ENCODE data around the gene SLC5A10.
A peak's percentile ranks its signal among the peaks of the same experiment; 100 is the strongest.
"Not testable (repeated sequence)": the region's sequence is repeated elsewhere in the genome, so short reads cannot be mapped to it uniquely, and the experiment has no call there.

The SLC5A10 gene

DNA sequence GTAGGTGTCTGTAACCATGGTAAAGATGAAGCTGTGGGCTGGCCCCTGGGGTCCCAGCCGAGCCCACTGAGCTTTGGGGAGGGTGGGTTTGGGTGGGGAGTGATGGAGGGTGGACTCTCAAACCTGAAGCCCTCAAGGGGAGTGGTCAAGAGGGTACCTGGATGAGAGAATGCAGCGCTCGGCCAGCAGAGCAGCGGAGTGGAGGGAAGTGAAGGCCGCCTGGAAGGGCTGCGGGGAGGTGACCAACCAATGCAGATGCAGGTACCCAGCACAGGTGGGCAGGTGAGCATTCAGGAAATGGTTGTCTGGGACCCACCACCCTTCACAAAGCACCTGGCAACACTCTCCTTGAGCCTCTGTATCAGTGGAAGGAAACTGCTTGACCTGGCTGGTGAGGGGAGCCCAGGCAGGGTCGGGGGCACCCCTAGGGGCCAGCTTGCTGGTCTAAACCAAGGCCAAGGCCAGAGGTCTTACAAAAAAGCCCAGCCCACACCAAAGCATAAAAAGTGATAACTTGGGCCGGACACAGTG lies 3.4 kb upstream of the SLC5A10 start:
- no peak for DNase-seq

DNA sequence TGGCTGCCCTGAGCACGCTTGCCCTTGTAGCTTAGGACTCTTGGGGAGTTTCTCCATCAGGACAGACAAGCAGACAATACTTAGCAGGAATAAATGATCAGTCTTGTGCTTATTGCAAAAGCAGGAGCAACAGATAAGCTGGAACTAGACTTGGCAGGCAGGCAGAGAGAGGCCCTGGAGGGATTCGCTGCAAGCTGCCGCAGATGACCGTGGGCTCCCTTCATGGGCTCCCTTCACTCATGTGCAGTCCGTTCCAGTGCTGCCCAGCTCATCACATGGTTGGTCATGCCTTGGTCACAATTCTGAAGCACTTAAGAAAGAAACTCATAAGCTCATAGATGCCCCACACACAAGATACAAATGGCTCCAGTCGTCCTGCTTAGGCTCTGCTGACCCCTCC lies 2.4 kb upstream of the SLC5A10 start:
- DNase-seq, result no peak

DNA sequence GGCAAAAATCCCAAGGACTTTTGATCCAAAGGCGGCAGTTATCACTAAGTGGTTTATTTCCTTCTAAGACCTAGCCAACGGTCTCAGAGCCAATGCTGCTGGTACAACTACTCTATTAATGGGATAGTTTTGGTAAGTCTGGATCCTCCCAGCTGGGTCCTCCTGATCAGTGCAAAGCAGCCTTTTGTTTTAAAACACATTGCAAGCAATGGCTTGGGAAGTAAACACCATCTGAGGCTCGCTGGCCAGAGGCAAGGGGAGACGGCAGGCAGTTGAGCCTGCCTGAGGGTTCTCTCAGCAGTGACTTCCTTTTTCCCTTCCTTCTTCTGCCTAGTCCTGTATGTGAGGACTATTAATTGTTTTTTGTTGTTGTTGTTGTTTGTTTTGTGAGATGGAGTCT lies 1.6 kb upstream of the SLC5A10 start:
- no peak for DNase-seq

DNA sequence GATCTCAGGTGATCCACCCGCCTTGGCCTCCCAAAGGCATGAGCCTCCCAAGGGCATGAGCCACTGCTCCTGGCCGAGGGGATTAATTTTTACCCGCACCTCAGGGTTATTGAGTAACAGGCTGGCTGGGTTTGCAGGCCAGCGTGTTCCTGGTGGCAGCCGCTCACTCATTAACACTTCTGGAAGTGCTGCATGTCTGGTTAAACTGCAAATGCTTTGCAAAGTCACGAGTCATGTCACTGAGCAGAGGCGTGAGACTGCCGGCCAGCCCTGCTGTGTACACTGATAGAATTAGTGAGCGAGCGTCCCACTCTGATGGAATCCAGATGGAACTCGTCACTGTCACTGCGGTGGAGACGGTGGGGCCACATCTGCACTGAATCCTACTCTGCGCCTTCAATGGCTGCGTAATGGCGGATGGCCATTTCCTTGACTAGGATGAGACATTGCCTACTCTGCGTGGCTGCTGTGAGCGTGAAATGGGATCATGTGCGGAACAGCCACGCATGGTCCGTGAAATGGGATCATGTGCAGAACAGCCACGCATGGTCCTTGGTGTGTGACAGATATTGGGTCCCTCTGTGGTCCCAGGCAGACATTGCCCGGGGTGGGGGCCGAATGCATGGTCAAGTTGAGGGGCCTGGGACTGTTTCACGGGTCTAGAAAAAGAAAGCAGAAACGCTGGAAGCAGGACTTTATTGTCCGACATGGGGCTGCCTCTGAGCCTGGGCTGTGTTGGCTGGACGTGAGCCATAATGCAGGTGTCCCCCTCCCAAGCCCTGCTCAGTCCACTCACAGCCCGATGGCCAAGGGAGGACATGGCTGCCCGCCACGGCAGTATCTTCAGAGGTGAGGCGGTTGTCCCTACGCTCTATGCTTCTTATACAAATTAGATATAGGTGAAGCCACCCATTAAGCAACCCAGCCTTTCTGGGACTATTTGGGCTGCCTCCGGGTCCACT lies 740 bp upstream of the SLC5A10 start:
- no peak for DNase-seq

DNA sequence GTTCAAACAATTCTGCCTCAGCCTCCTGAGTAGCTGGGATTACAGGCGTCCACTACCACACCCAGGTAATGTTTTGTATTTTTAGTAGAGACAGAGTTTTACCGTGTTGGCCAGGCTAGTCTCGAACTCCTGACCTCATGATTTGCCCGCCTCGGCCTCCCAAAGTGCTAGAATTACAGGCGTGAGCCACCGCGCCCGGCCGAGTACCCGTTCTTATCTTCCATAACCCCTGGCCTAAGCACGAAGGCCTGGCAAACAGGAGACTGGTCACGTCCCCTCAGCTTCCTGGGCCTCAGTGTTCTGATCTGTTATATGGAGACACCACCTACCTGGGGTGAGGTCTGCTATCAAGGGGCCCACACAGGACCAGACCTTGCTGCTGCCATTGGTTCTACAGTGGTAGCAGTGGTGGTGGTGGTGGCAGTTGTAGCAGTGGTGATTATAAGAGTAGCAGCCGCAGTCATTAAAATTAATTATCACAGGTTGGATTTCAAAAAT lies 1.3 kb downstream of the SLC5A10 start:
- no peak for DNase-seq

DNA sequence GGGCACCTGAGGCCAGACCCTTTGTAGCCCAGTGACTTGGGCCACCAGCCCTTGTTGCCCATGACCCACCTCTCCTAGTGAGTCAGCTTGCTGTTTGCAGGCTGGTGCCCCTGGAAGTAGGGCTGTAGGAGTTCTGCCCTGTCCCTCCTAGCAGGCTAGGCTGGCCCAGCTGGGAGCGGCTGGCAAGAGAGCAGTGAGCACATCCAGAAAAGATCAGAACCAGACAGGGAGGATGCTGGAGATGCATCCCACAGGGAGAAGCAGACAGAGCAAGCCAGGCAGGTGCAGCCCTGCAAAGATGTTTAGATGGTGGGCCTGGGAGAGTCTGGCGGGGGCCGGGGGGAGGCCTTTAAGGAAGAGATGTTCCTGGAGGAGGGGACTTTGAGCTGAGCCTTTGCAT lies 2.4 kb downstream of the SLC5A10 start:
- DNase-seq, result no peak

DNA sequence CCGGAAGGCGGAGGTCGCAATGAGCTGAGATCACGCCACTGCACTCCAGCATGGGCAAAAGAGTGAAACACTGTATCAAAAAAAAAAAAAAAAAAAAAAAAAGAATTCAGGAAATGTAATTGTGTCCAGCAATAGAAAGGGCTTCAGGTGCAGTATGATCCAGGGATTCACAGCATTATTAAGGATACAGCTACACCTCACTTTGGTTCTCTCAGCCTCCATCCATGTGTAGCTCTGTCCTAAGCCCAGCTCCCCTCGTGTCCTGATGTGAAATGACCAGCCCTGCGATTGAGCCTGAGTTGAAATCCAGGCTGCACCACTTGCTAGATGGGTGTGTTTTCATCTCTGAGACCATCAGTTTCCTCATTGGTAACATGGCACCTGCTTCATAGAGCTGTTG lies 3.0 kb downstream of the SLC5A10 start:
- no peak for DNase-seq

DNA sequence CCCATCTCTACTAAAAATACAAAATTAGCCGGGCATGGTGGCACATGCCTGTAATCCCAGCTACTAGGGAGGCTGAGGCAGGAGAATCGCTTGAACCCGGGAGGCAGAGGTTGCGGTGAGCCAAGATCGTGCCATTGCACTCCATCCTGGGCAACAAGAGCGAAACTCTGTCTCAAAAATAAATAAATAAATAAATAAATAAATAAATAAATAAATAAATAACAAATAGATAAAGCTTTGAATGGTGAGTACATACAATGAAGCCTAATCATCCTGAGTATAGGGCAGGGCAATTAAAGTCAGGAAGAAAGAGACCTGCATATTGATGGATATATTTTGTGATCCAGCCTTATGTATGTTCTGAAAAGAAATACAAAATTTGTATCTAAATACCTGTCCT lies 4.1 kb downstream of the SLC5A10 start:
- DNase-seq, result not testable (repeated sequence)

DNA sequence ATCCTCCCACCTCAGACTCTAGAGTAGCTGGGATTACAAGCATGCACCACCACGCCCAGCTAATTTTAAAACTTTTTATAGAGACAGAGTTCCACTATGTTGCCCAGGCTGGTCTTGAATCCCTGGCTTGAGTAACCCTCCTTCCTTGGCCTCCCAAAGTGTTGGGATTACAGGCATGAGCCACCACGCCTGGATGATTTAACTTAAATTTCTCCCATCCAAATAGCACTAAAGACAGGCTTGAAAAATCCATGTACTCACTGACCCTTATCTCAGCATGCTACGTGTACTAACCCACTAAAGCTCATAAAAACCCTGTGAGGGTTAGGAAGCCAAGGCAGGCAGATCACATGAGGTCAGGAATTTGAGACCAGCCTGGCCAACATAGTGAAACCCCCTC lies 4.6 kb downstream of the SLC5A10 start:
- no peak for DNase-seq

DNA sequence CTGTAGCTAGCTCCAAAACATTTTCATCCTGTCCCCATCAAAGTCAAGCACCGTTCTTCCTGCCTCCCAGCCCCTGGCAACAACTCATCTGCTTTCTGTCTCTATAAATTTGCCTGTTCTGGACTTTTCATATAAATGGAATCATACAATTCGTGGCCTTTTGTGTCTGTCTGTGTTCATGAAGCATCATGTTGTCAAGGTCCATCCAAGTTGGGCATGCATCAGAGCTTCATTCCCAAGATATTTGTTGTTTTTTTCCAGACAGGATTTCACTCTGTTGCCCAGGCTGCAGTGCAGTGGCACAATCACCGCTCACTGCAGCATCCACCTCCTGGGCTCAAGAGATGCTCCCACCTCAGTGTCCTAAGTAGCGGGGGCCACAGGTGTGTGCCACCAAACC lies 5.9 kb downstream of the SLC5A10 start:
- no peak for DNase-seq

DNA sequence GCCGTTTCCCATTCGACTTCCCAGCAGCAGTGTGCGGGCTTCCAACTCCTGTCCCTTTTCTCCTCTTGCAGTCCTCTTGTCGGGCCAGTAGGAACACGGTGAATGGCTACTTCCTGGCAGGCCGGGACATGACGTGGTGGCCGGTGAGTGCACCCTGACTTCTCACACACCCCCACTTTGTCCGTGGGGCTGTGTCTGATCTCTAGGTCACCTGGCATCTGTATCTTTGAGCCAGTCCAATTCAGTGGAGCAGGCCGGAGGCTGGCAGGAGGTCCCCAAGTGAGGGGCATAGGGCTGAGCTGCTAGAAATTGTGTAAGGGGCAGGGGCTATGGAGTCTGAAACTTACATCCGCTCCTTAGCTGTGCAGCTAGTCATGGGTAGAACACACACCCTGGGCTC lies 6.6 kb downstream of the SLC5A10 start:
- no peak for DNase-seq

DNA sequence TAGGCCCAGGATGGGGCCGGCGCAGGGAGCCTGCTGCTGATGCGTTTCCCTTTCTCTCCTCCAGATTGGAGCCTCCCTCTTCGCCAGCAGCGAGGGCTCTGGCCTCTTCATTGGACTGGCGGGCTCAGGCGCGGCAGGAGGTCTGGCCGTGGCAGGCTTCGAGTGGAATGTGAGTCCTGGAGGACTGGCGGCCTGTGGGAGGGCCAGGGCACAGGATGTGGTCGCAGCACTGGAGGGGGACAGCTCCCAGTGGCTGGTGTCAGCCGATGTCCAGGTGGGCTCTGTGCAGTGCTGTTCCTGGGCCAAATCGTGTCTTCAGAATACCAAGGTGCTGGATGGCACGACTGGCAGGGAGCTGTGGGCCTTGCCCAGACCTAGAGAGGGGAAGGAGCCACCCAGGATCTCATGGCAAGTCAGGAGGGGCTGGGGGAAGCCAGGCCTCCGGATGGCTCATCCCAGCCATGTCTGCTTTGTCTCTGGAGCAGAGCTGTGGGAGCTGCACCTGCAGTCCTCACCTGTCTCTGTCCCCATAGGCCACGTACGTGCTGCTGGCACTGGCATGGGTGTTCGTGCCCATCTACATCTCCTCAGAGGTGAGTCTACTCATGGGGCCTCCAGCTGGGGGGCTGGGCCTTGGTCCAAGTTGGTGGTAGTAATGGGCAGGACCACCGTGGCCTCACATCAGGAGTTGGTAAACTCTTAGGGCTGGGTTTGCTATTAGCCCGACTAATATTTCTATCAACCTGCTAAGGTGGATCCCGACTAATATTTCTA lies 7.3 kb downstream of the SLC5A10 start:
- no peak for DNase-seq

DNA sequence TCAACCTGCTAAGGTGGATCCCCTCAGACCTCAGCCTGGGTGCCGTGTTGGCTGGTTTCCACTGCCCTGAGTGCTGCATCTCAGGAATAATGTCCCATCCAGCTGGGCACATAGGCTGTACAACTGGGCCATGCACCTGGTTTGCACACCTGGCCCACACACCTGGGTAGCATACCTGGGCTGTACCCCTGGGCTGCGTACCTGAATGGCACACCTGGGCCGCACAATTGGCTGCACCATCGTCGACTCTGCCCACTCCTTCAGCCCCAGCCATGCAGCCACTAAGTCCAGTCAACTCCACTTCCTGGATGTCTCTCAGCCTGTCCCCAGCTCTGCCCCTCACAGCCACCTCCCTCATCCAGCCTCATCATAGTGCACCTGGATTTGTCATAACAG lies 7.9 kb downstream of the SLC5A10 start:
- DNase-seq, result no peak

DNA sequence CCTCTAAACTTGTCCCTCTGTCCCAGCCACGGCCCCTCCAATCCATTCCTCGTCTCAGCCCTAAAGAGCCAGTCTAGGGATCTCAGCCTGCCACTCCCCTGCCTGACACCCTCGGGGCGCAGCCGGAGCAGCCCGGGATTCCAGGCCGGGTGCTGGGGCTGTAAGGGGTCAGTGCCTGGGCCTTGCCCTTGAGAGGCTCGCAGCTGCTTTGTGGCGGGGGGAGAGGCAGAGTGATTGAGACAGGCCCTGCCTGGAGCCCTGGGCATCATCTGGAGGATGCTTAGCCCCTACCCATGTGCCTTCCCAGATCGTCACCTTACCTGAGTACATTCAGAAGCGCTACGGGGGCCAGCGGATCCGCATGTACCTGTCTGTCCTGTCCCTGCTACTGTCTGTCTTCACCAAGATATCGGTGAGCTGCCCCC lies 8.3 kb downstream of the SLC5A10 start:
- DNase-seq, result no peak

DNA sequence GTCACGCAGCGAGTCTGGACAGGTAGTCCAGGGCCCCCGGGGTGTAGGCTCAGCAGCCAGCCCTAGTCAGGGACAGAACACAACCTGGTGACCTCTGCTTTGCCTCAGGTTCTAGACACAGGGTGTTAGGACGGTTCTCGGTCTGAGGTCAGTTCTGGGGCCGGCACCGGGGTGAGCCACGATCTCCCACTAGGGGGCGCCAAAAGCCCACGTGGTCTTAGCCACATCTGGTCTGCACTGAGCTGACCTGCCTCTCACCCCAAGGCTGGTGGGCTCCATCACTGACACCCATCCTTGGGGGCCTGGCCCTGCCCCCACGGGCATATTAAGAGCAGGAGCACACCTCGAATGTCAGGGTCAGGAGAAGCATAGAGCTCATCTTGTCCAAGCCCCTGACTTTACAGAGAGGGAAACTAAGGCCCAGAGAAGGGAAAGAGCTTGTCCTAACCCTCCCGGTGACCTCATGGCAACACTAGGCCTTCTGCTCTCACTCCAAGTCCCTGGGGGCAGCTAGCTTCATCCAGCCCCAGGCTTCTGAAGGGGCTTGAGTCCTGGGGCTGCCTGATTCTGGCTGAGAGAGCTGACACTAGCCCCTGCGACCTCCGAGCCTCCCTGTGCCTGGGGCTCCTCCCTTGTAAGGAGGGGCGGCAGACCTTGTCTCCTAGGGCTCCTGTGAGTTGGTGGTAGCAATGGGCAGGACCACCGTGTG lies 9.0 kb downstream of the SLC5A10 start:
- peak; percentile 7 for DNase-seq

DNA sequence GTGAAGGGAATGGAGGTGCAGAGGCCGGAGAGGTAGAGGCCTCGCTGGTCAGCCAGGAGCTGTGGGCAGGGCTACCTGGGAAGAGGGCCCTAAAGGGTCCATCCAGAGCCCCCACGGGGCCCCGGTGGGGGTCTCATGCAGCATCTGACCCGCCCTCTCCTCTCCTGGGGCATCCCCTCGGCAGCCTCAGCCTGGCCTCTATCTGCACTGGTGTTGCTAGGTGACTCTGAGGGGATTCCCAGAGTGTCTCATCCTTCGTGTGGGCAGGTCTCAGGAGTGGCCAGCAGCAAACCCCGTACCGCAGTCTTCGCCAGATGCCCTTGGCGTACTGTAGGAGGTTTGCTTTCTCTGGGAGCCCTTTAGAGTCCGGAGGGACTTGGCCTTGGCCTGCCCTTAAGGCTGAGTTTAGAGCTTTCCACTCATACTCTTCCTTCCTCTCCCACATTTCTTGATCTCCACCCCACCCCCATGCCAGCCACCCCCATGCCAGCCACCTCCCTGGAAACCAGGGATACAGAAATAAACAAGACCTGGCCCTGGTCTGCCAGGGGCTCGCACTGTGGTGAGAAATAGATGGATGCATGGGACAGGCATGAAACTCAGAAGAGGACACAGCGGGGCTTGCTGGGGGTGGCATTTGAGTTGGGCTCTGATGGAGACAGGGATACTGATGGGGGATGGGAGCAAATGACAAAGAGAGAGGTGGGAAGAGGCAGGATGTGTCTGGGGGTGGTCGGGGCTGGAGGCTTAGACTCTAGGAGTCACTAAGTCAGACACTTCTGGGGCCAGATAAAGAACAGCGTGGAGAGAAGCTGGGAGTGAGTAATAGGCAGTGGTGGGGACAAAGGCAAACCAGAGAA lies 9.9 kb downstream of the SLC5A10 start:
- DNase-seq, result no peak

DNA sequence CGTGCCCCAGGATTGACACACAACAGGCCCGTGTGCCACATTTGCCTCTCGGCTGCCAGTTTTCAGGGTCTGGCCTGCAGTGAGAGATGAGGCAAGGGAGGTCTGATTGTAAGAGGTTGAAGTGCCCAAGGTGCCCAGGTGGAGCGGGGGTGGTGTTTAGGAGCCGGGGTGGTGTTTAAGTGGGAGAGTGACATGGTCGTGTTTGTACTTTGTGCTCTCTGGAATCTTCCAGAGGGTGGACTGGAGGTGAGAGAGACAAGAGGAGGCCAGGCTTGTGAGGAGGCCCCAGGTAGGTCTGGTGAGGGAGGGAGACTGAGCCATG lies 10.5 kb downstream of the SLC5A10 start:
- DNase-seq, result no peak

DNA sequence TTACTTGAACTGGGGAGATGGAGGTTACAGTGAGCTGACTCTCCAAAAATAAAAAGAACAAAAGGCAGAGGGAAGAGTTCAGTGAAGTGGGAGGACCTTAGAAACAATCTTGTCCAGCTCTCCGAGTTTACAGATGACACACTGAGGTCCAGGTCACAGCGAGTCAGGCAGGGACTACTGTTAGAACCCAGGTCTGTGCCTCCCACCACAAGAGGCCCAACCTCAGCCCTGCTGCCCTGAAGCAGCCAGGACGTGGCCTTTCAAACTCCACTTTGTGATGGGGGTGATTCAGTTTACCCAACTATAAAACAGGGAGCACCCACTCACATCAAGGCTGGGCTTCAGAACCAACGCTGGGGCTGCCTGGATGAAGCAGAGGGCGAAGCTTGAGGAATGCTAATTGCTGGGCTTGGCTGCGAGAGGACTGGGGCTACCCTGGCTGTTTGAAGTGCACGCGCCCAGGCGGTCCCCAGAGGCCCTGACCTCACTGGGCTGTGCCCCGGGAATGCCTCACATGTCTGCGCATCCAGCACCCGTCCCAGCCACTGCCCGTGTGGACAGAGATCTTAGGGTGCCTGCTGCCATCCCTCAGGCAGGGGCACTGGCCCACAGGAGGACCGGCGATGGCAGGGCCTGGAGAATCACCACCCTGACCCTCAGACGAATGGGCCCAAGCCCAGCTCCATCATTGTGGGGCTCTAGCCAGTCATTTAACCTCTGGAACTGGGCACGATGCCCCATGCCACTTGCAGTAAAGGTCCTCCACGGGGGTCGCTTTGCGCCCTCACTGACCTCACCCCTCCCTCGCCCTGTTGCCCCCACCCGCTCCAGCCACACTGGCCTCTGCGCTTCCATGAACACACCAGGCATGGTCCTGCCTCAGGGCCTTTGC lies 11.4 kb downstream of the SLC5A10 start:
- DNase-seq, result no peak

DNA sequence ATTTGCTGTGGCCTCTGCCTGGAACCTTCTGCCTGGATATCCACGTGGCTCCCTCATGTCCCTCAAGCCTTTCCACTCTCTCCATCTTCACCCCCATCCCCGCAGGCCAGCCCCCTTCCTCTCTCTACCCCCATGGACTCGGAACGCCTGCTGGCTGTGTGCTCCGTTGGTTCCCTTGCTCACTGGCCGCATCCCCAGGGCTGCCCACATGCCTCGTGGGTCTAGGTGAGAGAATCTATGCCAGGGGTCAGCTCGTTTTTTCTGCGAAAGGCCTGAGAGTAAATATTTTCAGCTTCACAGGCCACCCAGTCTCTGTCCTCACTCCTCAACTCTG lies 12.0 kb downstream of the SLC5A10 start:
- no peak for DNase-seq

DNA sequence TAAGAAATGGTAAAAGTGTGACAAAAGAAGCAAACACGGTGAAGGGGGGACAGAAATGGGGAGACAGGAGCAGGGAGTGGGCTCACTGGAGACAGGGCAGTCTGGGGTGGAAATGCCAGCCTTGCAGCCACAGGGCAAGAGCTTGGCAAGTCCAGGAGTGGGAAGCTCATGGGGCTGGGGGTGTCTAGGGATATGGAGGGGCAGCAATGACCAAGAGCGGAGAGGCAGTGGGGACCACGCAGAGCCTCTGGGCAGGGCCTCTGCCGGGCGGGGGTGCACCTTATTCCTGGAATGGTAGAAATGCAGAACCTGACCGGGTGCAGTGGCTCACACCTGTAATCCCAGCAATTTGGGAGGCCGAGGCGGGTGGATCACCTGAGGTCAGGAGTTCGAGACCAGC lies 12.6 kb downstream of the SLC5A10 start:
- no peak for DNase-seq

DNA sequence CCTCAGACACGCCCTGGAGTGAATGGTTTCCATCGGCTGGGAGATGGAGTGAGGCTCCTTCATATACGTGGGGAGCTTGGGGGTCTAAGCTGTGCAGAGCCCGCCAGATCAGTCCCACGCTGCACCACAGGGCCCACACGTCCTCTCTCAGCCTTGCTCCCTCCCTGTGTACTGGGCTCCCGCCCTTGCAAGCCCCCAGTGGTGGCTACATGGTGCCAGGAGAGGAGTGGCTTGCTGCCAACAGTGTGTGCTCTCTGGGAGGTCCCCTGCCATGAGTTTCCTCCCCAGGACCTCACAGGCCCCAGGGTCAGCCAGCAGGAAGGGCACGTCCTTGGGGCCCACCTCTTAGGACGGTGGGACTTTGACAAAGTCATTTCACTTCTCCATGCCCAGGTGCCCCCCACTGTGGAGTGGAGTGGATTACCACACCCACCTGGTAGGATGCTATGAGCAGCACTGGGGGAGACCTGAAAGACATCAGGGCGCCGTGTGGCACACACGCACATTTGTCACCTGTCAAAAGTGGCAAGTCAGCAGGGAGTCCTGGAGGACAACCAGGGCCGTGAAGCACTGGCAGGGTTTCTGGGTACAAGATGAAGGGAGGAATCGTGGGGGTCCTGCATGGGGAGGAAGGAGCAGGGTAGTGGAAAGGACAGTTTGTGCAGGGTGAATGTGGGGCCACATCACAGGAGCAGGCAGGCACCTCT lies 13.7 kb downstream of the SLC5A10 start:
- DNase-seq, result no peak
